HEK293 (cell line): ENCODE measurements around the gene GRP.

Experiments
- CTCF ChIA-PET: fragments of 350-600 bp; formaldehyde crosslinking; extraction: SDS; loops from one replicate; lab custom pipeline; 2021; ENCODE audit warnings: antibody characterized with exemption; lab: Yijun Ruan, JAX
- POLR2A ChIA-PET: fragments of 300-600 bp; formaldehyde crosslinking; extraction: SDS; loops from one replicate; lab custom pipeline; 2020; ENCODE audit warnings: antibody characterized with exemption, inconsistent platforms; lab: Yijun Ruan, JAX
- H3K27ac ChIP-seq: fragments of 200-500 bp; sonication (Bioruptor generic); 2 replicates; pipeline ENCODE4 v1.5.1; 2014; ENCODE audit warnings: low read depth, low read length, control low read depth, inconsistent platforms; ENCODE audit errors: extremely low read depth
- H3K36me3 ChIP-seq, 2 experiments: fragments of 200-500 bp in 1 of 2; sonication (Bioruptor generic) in 1 of 2; 1 replicate in 1 of 2; 2 replicates in 1 of 2; pipeline ENCODE4 v1.5.1; 2014 to 2017; ENCODE audit warnings: inconsistent platforms in 2 of 2, low read length in 2 of 2; ENCODE audit not compliant: control insufficient read depth in 2 of 2, insufficient read depth in 1 of 2
- H3K4me1 ChIP-seq: fragments of 200-500 bp; sonication (Bioruptor generic); 2 replicates; pipeline ENCODE4 v1.5.1; 2014; ENCODE audit warnings: mild to moderate bottlenecking, low read length, inconsistent platforms; ENCODE audit not compliant: control insufficient read depth, insufficient read depth
- H3K4me3 ChIP-seq: 2 replicates; pipeline ENCODE4 v1.5.1; 2011; ENCODE audit warnings: low read depth, mild to moderate bottlenecking, control low read depth, low read length, moderate library complexity
- H3K9me3 ChIP-seq: fragments of 200-500 bp; sonication (Bioruptor generic); 2 replicates; pipeline ENCODE4 v1.5.1; 2014; ENCODE audit warnings: low read depth, low read length, inconsistent platforms; ENCODE audit not compliant: control insufficient read depth, insufficient read depth
- KLF16 ChIP-seq: fragments of 450-650 bp; formaldehyde crosslinking; IDR thresholded peaks from 2 replicates; pipeline ENCODE4 v1.5.1; 2017; ENCODE audit warnings: missing biosample characterization, missing genetic modification characterization
- MYNN ChIP-seq: fragments of 450-650 bp; formaldehyde crosslinking; IDR thresholded peaks from 2 replicates; pipeline ENCODE4 v1.5.1; 2016; ENCODE audit warnings: missing biosample characterization, missing genetic modification characterization, borderline replicate concordance
- SCRT1 ChIP-seq: fragments of 450-650 bp; formaldehyde crosslinking; IDR thresholded peaks from 2 replicates; pipeline ENCODE4 v1.5.1; 2016; ENCODE audit warnings: missing biosample characterization, missing genetic modification characterization, borderline replicate concordance
- ZFP37 ChIP-seq: fragments of 450-650 bp; formaldehyde crosslinking; IDR thresholded peaks from 2 replicates; pipeline ENCODE4 v1.5.1; 2016; ENCODE audit warnings: missing biosample characterization, missing genetic modification characterization
- ZNF2 ChIP-seq: fragments of 450-650 bp; formaldehyde crosslinking; IDR thresholded peaks from 2 replicates; pipeline ENCODE4 v1.5.1; 2016; ENCODE audit warnings: missing biosample characterization, missing genetic modification characterization
- ZNF23 ChIP-seq: fragments of 450-650 bp; formaldehyde crosslinking; IDR thresholded peaks from 2 replicates; pipeline ENCODE4 v1.5.1; 2016; ENCODE audit warnings: missing biosample characterization, missing genetic modification characterization, borderline replicate concordance
- ZNF350 ChIP-seq: fragments of 450-650 bp; formaldehyde crosslinking; IDR thresholded peaks from 2 replicates; pipeline ENCODE4 v1.5.0; 2017; ENCODE audit warnings: missing biosample characterization, mild to moderate bottlenecking, missing genetic modification characterization
- ZNF354C ChIP-seq: fragments of 450-650 bp; formaldehyde crosslinking; IDR thresholded peaks from 2 replicates; pipeline ENCODE4 v1.5.1; 2016; ENCODE audit warnings: missing biosample characterization, missing genetic modification characterization, low read depth, borderline replicate concordance
- ZNF394 ChIP-seq: fragments of 450-650 bp; formaldehyde crosslinking; IDR thresholded peaks from 2 replicates; pipeline ENCODE4 v1.5.1; 2016; ENCODE audit warnings: missing biosample characterization, missing genetic modification characterization, mild to moderate bottlenecking, moderate library complexity, borderline replicate concordance
- ZNF433 ChIP-seq: fragments of 450-650 bp; formaldehyde crosslinking; IDR thresholded peaks from 2 replicates; pipeline ENCODE4 v1.5.1; 2016; ENCODE audit warnings: missing biosample characterization, missing genetic modification characterization, low read depth
- ZNF555 ChIP-seq: fragments of 450-650 bp; formaldehyde crosslinking; conservative IDR thresholded peaks from 2 replicates; pipeline ENCODE4 v1.5.1; 2017; ENCODE audit warnings: missing biosample characterization, mild to moderate bottlenecking, missing genetic modification characterization, inconsistent platforms
- ZNF670 ChIP-seq: fragments of 450-650 bp; formaldehyde crosslinking; IDR thresholded peaks from 2 replicates; pipeline ENCODE4 v1.5.1; 2016; ENCODE audit warnings: missing biosample characterization, missing genetic modification characterization, low read depth
- TF ChIP-seq, protein P1 (sequence below): fragments of 450-650 bp; formaldehyde crosslinking; IDR thresholded peaks from 2 replicates; pipeline ENCODE4 v1.5.1; 2016; ENCODE audit warnings: missing biosample characterization, missing genetic modification characterization
- TF ChIP-seq, protein P2 (sequence below): fragments of 450-650 bp; formaldehyde crosslinking; IDR thresholded peaks from 2 replicates; pipeline ENCODE4 v1.5.1; 2016; ENCODE audit warnings: missing biosample characterization, missing genetic modification characterization
- TF ChIP-seq, protein P3 (sequence below): fragments of 450-650 bp; formaldehyde crosslinking; IDR thresholded peaks from 2 replicates; pipeline ENCODE4 v1.5.1; 2016; ENCODE audit warnings: missing biosample characterization, missing genetic modification characterization
- TF ChIP-seq, protein P4 (sequence below): fragments of 450-650 bp; formaldehyde crosslinking; IDR thresholded peaks from 2 replicates; pipeline ENCODE4 v1.5.1; 2016; ENCODE audit warnings: missing biosample characterization, missing genetic modification characterization
- TF ChIP-seq, protein P5 (sequence below): fragments of 450-650 bp; formaldehyde crosslinking; IDR thresholded peaks from 2 replicates; pipeline ENCODE4 v1.5.1; 2016; ENCODE audit warnings: missing biosample characterization, missing genetic modification characterization, borderline replicate concordance
- TF ChIP-seq, protein P6 (sequence below): fragments of 450-650 bp; formaldehyde crosslinking; IDR thresholded peaks from 2 replicates; pipeline ENCODE4 v1.5.1; 2016; ENCODE audit warnings: missing biosample characterization, missing genetic modification characterization

GRP gene

DNA sequence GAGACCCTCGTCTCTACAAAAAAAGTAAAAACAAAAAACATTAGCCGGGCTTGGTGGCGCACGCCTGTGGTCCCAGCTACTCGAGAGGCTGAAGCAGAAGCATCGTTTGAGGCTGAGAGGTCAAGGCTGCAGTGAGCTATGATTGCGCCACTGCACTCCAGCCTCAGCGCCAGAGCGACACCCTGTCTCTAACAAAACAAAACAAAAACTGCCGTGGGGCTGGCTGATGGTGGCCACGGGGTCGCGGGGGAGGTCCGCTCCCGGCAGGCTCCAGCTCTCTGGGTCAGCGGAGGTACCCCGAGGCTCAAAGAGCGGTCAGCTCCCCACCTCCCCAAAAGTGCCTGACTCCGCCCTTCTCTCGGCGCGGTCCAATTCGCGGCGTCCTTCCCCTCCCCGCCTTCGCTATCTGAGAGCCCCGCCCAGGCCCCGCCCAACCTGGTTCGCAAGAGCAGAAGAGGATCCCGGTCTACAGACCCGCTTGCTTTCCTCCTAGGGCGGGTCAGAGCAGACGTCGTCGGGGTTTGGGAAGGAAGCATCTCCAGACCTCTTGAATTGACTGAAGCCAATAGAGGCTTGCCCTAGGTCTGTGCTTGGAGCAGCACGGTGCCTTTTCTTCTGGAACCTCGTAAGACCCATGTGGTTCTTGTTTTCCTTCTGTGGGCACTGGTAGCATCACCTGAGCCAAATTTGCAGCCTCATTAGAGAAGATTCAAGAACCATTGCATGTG, 45.5 kb downstream of the GRP start (continued):
- no peak for TF ChIP-seq ZNF354C (tag by site-specific recombination)
- TF ChIP-seq ZNF433 (tag by site-specific recombination): no peak
- TF ChIP-seq, protein P1, sequence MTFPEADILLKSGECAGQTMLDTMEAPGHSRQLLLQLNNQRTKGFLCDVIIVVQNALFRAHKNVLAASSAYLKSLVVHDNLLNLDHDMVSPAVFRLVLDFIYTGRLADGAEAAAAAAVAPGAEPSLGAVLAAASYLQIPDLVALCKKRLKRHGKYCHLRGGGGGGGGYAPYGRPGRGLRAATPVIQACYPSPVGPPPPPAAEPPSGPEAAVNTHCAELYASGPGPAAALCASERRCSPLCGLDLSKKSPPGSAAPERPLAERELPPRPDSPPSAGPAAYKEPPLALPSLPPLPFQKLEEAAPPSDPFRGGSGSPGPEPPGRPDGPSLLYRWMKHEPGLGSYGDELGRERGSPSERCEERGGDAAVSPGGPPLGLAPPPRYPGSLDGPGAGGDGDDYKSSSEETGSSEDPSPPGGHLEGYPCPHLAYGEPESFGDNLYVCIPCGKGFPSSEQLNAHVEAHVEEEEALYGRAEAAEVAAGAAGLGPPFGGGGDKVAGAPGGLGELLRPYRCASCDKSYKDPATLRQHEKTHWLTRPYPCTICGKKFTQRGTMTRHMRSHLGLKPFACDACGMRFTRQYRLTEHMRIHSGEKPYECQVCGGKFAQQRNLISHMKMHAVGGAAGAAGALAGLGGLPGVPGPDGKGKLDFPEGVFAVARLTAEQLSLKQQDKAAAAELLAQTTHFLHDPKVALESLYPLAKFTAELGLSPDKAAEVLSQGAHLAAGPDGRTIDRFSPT (tag by site-specific recombination): no peak
- TF ChIP-seq KLF16 (tag by site-specific recombination): peak; percentile 58
- TF ChIP-seq, protein P2, sequence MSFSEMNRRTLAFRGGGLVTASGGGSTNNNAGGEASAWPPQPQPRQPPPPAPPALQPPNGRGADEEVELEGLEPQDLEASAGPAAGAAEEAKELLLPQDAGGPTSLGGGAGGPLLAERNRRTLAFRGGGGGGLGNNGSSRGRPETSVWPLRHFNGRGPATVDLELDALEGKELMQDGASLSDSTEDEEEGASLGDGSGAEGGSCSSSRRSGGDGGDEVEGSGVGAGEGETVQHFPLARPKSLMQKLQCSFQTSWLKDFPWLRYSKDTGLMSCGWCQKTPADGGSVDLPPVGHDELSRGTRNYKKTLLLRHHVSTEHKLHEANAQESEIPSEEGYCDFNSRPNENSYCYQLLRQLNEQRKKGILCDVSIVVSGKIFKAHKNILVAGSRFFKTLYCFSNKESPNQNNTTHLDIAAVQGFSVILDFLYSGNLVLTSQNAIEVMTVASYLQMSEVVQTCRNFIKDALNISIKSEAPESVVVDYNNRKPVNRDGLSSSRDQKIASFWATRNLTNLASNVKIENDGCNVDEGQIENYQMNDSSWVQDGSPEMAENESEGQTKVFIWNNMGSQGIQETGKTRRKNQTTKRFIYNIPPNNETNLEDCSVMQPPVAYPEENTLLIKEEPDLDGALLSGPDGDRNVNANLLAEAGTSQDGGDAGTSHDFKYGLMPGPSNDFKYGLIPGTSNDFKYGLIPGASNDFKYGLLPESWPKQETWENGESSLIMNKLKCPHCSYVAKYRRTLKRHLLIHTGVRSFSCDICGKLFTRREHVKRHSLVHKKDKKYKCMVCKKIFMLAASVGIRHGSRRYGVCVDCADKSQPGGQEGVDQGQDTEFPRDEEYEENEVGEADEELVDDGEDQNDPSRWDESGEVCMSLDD (tag by site-specific recombination): peak; percentile 68; the same call in 1 of the 2 replicates
- no peak for TF ChIP-seq SCRT1
- no peak for TF ChIP-seq ZNF555
- 0 out of 2 replicates have a peak, but pooled peaks have one; percentile 17 for TF ChIP-seq ZNF2 (tag by site-specific recombination)
- TF ChIP-seq ZFP37 (tag by site-specific recombination): no peak
- no peak for TF ChIP-seq ZNF670 (tag by site-specific recombination)
- no peak for TF ChIP-seq ZNF350 (tag by site-specific recombination)
- TF ChIP-seq MYNN: no peak
- TF ChIP-seq ZNF23 (tag by site-specific recombination): no peak
- TF ChIP-seq, protein P3, sequence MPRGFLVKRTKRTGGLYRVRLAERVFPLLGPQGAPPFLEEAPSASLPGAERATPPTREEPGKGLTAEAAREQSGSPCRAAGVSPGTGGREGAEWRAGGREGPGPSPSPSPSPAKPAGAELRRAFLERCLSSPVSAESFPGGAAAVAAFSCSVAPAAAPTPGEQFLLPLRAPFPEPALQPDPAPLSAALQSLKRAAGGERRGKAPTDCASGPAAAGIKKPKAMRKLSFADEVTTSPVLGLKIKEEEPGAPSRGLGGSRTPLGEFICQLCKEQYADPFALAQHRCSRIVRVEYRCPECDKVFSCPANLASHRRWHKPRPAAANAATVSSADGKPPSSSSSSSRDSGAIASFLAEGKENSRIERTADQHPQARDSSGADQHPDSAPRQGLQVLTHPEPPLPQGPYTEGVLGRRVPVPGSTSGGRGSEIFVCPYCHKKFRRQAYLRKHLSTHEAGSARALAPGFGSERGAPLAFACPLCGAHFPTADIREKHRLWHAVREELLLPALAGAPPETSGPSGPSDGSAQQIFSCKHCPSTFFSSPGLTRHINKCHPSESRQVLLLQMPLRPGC (tag by site-specific recombination): no peak

DNA sequence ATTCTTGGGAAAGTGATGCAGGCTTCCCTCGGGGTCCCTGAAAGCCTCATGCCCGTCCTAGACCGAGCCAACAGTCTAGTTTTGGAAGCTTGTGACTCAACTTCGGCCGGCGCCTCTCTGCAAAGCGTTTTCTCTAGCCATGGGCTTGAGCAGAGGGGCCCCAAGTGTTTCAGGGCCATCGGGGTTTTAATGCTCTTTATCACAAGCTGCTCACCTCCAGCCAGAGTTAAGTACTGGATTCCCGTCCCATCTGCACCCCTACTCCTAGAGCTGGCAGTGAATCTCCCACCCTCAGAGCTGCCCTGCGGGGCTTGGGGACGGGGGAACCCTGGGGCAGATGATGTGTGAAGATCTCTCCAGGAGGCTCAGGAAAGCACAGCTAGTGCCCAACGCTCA, 46.0 kb downstream of the GRP start:
- Histone ChIP-seq H3K36me3 (no peaks in the 10 kb centered on the region), H3K27ac (no peak overlapping the region), H3K9me3 (no peaks in the 10 kb centered on the region), H3K4me3 (no peak overlapping the region), H3K4me1 (peaks cover 6% of the 10 kb centered on the region; the same call in 1 of the 2 replicates)
- ChIA-PET CTCF (interaction anchor here (0.5 to 8.1 kb wide), 6 partner anchors 16 to 1286 kb away, joined by 3 to 46 read pairs (median 6); no protein-coding TSS in a partner anchor), POLR2A (no interaction called here)
- no peak for TF ChIP-seq ZNF394 (tag by site-specific recombination)
- TF ChIP-seq, protein P4, sequence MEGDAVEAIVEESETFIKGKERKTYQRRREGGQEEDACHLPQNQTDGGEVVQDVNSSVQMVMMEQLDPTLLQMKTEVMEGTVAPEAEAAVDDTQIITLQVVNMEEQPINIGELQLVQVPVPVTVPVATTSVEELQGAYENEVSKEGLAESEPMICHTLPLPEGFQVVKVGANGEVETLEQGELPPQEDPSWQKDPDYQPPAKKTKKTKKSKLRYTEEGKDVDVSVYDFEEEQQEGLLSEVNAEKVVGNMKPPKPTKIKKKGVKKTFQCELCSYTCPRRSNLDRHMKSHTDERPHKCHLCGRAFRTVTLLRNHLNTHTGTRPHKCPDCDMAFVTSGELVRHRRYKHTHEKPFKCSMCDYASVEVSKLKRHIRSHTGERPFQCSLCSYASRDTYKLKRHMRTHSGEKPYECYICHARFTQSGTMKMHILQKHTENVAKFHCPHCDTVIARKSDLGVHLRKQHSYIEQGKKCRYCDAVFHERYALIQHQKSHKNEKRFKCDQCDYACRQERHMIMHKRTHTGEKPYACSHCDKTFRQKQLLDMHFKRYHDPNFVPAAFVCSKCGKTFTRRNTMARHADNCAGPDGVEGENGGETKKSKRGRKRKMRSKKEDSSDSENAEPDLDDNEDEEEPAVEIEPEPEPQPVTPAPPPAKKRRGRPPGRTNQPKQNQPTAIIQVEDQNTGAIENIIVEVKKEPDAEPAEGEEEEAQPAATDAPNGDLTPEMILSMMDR (tag by site-specific recombination): no peak
- TF ChIP-seq, protein P5, sequence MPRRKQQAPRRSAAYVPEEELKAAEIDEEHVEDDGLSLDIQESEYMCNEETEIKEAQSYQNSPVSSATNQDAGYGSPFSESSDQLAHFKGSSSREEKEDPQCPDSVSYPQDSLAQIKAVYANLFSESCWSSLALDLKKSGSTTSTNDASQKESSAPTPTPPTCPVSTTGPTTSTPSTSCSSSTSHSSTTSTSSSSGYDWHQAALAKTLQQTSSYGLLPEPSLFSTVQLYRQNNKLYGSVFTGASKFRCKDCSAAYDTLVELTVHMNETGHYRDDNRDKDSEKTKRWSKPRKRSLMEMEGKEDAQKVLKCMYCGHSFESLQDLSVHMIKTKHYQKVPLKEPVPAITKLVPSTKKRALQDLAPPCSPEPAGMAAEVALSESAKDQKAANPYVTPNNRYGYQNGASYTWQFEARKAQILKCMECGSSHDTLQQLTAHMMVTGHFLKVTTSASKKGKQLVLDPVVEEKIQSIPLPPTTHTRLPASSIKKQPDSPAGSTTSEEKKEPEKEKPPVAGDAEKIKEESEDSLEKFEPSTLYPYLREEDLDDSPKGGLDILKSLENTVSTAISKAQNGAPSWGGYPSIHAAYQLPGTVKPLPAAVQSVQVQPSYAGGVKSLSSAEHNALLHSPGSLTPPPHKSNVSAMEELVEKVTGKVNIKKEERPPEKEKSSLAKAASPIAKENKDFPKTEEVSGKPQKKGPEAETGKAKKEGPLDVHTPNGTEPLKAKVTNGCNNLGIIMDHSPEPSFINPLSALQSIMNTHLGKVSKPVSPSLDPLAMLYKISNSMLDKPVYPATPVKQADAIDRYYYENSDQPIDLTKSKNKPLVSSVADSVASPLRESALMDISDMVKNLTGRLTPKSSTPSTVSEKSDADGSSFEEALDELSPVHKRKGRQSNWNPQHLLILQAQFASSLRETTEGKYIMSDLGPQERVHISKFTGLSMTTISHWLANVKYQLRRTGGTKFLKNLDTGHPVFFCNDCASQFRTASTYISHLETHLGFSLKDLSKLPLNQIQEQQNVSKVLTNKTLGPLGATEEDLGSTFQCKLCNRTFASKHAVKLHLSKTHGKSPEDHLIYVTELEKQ (tag by site-specific recombination): no peak
- TF ChIP-seq, protein P6, sequence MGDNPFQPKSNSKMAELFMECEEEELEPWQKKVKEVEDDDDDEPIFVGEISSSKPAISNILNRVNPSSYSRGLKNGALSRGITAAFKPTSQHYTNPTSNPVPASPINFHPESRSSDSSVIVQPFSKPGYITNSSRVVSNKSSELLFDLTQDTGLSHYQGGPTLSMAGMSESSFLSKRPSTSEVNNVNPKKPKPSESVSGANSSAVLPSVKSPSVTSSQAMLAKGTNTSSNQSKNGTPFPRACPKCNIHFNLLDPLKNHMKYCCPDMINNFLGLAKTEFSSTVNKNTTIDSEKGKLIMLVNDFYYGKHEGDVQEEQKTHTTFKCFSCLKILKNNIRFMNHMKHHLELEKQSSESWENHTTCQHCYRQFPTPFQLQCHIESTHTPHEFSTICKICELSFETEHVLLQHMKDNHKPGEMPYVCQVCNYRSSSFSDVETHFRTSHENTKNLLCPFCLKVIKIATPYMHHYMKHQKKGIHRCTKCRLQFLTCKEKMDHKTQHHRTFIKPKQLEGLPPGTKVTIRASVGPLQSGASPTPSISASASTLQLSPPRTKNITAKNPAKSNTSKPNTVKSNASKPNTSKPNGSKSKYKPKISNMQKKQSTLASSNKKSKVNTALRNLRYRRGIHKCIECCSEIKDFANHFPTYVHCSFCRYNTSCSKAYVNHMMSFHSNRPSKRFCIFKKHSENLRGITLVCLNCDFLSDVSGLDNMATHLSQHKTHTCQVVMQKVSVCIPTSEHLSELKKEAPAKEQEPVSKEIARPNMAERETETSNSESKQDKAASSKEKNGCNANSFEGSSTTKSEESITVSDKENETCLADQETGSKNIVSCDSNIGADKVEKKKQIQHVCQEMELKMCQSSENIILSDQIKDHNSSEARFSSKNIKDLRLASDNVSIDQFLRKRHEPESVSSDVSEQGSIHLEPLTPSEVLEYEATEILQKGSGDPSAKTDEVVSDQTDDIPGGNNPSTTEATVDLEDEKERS (tag by site-specific recombination): no peak
